Breast epithelium (tissue), 4 donors: ENCODE data around the gene SLC48A1. TPM values are rescaled to one million over a fixed set of nuclear protein-coding genes. Genes with fewer than 3 reads are reported as not detected.
A peak's percentile ranks its signal among the peaks of the same experiment; 100 is the strongest.

Experiments used
- DNase-seq, 2 donors: peaks; one replicate each; pipeline ENCODE4 v3.0.0-alpha.2; 2019; ENCODE audit warnings: low spot score in 2 of 2
- H3K27ac ChIP-seq, 2 donors: fragments of 200-600 bp; sonication (generic) in 1 of 2; one replicate each; pipeline ENCODE4 v1.5.1; 2016 to 2019; ENCODE audit warnings: mild to moderate bottlenecking in 1 of 2
- H3K27me3 ChIP-seq, 2 donors: fragments of 200-600 bp; sonication (generic) in 1 of 2; one replicate each; pipeline versions ENCODE4 v1.5.1 to v1.6.0; 2017 to 2019; ENCODE audit warnings: control low read depth in 1 of 2, mild to moderate bottlenecking in 1 of 2
- H3K36me3 ChIP-seq: fragments of 200-600 bp; one replicate; pipeline ENCODE4 v1.5.1; 2019
- H3K4me1 ChIP-seq, 2 donors: fragments of 200-600 bp; sonication (generic); one replicate each; pipeline ENCODE4 v1.5.1; 2016 to 2019; ENCODE audit warnings: control low read depth in 1 of 2
- H3K4me3 ChIP-seq, 3 donors: fragments of 200-600 bp; sonication (generic); 1 replicate in 2 of 3; 2 replicates in 1 of 3; pipeline ENCODE4 v1.5.1; 2016 to 2019; ENCODE audit warnings: mild to moderate bottlenecking in 3 of 3, moderate library complexity in 2 of 3
- H3K9me3 ChIP-seq, 2 donors: fragments of 200-600 bp; sonication (generic) in 1 of 2; one replicate each; pipeline ENCODE4 v1.5.1; 2016 to 2019; ENCODE audit warnings: control low read depth in 1 of 2
- POLR2A ChIP-seq: fragments of 450-650 bp; IDR thresholded peaks from one replicate; pipeline ENCODE4 v1.6.1; 2016; ENCODE audit warnings: antibody characterized with exemption, mild to moderate bottlenecking, moderate library complexity
- POLR2AphosphoS5 ChIP-seq, 3 donors: sonication (generic); formaldehyde crosslinking; IDR thresholded peaks; one replicate each; pipeline ENCODE4 v1.6.1; 2017; ENCODE audit warnings: antibody characterized with exemption in 3 of 3
- intact Hi-C: fragments of 100-400 bp; cut with DNase I; formaldehyde crosslinking; loops from one replicate; pipeline ENCODE4 v1.15.1; 2023; ENCODE audit warnings: low total_unique reads
- total RNA-seq, 3 donors: library from RNA; depleted of rRNA; stranded (reverse); fragments of >200 nt; gene quantifications; one replicate each; pipeline ENCODE4 v1.1.0, GENCODE V29; 2016
- TF ChIP-seq, protein P1 (sequence below), 3 donors: fragments of 450-650 bp; IDR thresholded peaks; one replicate each; pipeline ENCODE4 v1.5.1; 2016 to 2017; ENCODE audit warnings: antibody characterized with exemption in 3 of 3, mild to moderate bottlenecking in 3 of 3, moderate library complexity in 3 of 3

The SLC48A1 gene
- total RNA-seq, 3 donors from 2014 or later = 27.5 to 51.5 (median 30.6) TPM

DNA sequence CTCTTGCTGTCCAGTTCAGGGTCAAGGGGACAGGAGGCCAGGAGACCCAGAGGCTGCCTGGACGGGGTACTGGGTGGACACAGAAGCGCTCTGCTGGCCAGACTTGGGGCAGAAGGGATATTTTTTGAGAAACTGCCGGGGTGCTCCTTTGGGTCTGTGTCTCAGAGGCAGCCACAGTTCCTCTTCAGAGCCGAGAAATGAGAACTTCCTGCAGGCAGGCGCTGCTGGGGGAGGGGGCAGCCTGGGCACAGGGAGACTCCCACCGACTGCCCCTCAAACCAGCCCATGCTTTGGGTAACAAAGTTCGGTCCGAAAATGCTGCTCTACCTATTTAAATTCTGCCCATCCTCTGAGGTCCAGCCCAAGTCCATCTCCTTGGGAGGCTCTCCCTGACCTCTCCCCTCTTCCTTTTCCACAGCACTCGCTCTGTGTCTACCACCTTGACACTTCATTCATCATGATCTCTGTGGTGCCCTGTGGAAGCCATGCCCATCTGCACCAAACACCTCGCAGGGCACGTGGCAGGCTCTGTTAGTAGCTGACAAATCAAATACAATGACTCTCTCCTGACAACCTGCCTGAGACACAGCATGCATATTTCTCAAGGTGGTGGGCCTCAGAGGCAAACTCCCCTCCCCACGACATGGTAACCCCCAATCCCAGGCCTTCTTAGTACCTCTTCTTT, 30.3 kb downstream of the SLC48A1 start:
- peak overlapping the region; percentile 71 to 82 for H3K27ac ChIP-seq
- intact Hi-C loops = no loop called here

DNA sequence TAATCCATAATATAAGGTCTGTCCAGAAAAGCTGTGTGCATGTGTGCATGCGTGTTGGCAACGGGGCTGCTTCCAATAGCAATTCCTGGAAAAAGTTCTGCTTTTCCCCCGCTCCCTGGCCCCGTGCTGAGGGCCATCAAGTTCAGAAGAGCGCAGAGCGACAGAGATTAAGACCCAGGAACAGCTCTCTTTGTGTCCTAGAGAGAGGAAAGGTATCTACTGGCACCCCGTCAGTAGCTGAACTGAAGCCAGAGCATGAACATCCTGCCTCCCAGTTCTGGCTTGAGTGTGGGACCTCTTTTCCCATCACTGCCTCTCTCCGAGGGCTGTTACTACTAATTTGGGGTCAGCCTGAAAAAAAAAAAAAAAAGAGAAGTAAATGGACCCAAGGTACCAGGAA, 31.1 kb downstream of the SLC48A1 start:
- DNase-seq = no peak
- Histone ChIP-seq H3K27ac (peak overlapping the region; percentile 23 to 82), H3K4me1 (peaks cover 46 to 69% of the 10 kb centered on the region in 2 donors), H3K4me3 (no peak overlapping the region), H3K27me3 (no peaks in the 10 kb centered on the region), H3K9me3 (no peaks in the 10 kb centered on the region), H3K36me3 (no peaks in the 10 kb centered on the region)
- intact Hi-C loops = no loop called here
- TF ChIP-seq POLR2A = no peak
- TF ChIP-seq, protein P1, sequence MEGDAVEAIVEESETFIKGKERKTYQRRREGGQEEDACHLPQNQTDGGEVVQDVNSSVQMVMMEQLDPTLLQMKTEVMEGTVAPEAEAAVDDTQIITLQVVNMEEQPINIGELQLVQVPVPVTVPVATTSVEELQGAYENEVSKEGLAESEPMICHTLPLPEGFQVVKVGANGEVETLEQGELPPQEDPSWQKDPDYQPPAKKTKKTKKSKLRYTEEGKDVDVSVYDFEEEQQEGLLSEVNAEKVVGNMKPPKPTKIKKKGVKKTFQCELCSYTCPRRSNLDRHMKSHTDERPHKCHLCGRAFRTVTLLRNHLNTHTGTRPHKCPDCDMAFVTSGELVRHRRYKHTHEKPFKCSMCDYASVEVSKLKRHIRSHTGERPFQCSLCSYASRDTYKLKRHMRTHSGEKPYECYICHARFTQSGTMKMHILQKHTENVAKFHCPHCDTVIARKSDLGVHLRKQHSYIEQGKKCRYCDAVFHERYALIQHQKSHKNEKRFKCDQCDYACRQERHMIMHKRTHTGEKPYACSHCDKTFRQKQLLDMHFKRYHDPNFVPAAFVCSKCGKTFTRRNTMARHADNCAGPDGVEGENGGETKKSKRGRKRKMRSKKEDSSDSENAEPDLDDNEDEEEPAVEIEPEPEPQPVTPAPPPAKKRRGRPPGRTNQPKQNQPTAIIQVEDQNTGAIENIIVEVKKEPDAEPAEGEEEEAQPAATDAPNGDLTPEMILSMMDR (IDR thresholded peaks at IDR 0.05) = no peak
- no peak for TF ChIP-seq POLR2AphosphoS5 (IDR thresholded peaks at IDR 0.05)

More for the DNA sequence above, 30.3 kb downstream of the SLC48A1 start:
- Histone ChIP-seq H3K36me3 (no peaks in the 10 kb centered on the region), H3K4me1 (peaks cover 47 to 61% of the 10 kb centered on the region in 2 donors), H3K4me3 (no peak overlapping the region), H3K9me3 (no peaks in the 10 kb centered on the region), H3K27me3 (no peaks in the 10 kb centered on the region)
- no peak for TF ChIP-seq POLR2AphosphoS5 (IDR thresholded peaks at IDR 0.05)
- TF ChIP-seq, protein P1 (IDR thresholded peaks at IDR 0.05) = no peak
- no peak for TF ChIP-seq POLR2A
- DNase-seq = no peak

DNA sequence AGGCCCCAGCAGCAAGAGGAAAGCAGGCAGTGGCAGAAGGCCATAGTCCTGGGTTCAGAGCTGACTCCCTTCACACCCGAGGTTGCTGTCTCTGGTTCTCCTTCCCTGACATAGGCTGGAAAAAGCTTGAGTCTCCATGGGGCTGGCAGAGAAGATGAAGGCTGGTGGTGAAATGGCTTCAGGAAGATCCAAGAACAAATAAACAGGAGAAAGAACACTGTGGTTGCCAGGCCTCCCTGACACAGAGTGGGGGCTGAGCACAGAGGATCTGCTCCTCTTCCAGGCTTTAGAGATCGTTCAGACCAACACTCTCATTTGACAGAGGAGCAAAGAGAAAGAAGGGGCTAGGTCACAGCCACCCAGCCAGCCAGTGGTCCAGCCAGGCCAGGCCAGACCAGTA, 32.4 kb downstream of the SLC48A1 start:
- no peak for DNase-seq
- intact Hi-C loops = no loop called here
- Histone ChIP-seq H3K4me1 (peaks cover 42 to 70% of the 10 kb centered on the region in 2 donors), H3K27ac (peak overlapping the region; percentile 23 to 76), H3K27me3 (no peaks in the 10 kb centered on the region), H3K36me3 (no peaks in the 10 kb centered on the region), H3K4me3 (no peak overlapping the region), H3K9me3 (no peaks in the 10 kb centered on the region)
- TF ChIP-seq POLR2A (no peak), POLR2AphosphoS5 (IDR thresholded peaks at IDR 0.05) (no peak)
- TF ChIP-seq, protein P1 (IDR thresholded peaks at IDR 0.05) = no peak

DNA sequence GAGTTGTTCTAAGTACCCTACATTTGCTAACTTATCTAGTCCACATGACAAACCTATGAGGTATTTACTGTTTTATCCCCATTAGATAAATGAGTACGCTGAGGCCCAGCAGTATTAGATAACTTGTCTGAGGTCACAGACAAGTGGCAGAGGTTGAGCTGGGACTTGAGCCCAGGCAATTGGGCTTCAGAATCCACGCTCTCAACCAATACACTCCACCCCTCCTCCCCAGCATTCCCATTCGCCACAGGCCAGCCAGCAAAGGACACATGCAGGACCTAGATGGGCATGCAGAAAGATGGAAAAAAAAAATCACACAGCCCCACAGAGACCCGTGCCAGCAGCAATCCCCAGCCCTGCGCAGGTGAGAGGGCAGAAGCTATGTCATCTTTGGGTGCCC, 34.3 kb downstream of the SLC48A1 start:
- Histone ChIP-seq H3K4me3 (no peak overlapping the region), H3K27me3 (no peaks in the 10 kb centered on the region), H3K9me3 (no peaks in the 10 kb centered on the region), H3K27ac (peak overlapping the region; percentile 98 to 99), H3K36me3 (no peaks in the 10 kb centered on the region), H3K4me1 (peaks cover 40 to 71% of the 10 kb centered on the region in 2 donors)
- intact Hi-C loops = no loop called here
- no peak for DNase-seq
- TF ChIP-seq POLR2A (no peak), POLR2AphosphoS5 (IDR thresholded peaks at IDR 0.05) (no peak)
- TF ChIP-seq, protein P1 (IDR thresholded peaks at IDR 0.05) = no peak

DNA sequence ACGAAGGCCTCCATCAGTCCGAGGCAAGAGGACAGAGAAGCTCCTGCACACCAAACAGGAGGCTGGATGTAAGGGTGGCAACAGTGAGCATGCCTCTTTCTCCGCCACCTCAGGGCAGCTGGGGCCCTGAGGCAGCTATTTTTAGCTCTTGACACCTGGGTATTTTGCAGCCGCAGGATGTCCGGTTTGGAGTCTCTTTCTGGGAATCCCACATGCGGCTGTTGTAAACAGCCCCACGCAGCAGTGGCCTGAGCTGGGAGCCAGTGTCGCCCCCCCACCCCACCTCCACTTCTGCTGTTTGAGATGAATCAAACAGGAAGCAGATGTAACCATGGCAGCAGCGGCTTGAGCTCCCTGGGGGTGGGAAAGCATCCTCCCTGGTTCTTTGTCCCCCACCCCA, 35.0 kb downstream of the SLC48A1 start:
- Histone ChIP-seq H3K27ac (peak overlapping the region; percentile 98 to 99), H3K9me3 (no peaks in the 10 kb centered on the region), H3K27me3 (no peaks in the 10 kb centered on the region), H3K36me3 (no peaks in the 10 kb centered on the region), H3K4me1 (peaks cover 39 to 67% of the 10 kb centered on the region in 2 donors), H3K4me3 (peak overlapping the region in 1 of 3 donors; percentile 50)
- intact Hi-C loops = no loop called here
- TF ChIP-seq POLR2A (no peak), POLR2AphosphoS5 (IDR thresholded peaks at IDR 0.05) (peak in 2 of 3 donors; percentile 10 to 37)
- TF ChIP-seq, protein P1 (IDR thresholded peaks at IDR 0.05) = no peak
- no peak for DNase-seq
